T-helper 2 cell treated with Interferon-gamma antibody and Interleukin-4, amounts not matched to agents 100 ng/mL and 5 ng/mL, for 36 hours (primary cell): Measurements from ENCODE around the gene LDLRAD3. TPM values are rescaled to one million over a fixed set of nuclear protein-coding genes. Genes with fewer than 3 reads are reported as not detected.

Experiments
- intact Hi-C: fragments of 100-400 bp; cut with micrococcal nuclease; formaldehyde crosslinking; loops from one replicate; pipeline ENCODE4 v1.15.1; 2023
- total RNA-seq: library from RNA; stranded (reverse); gene quantifications from 2 replicates; pipeline ENCODE4 v1.2.3, GENCODE V29; 2022

LDLRAD3 gene
- total RNA-seq, 1 donor from 2014 or later: 1.0 TPM

- intact Hi-C loops: no loop called here
These were observed 127.1 kb downstream of the LDLRAD3 start for GRCh38 chr11:36070954-36071330.

- intact Hi-C loops: no loop called here
These were observed 128.1 kb downstream of the LDLRAD3 start for GRCh38 chr11:36071917-36072500.

- intact Hi-C loops: no loop called here
These were observed 129.7 kb downstream of the LDLRAD3 start for GRCh38 chr11:36073411-36074203.

- intact Hi-C loops: no loop called here
These were observed 131.1 kb downstream of the LDLRAD3 start for GRCh38 chr11:36074941-36075431.

- intact Hi-C loops: no loop called here
These were observed 133.5 kb downstream of the LDLRAD3 start for GRCh38 chr11:36077368-36077767.

- intact Hi-C loops: no loop called here
These were observed 134.2 kb downstream of the LDLRAD3 start for GRCh38 chr11:36077886-36078685.

- intact Hi-C loops: no loop called here
These were observed 134.8 kb downstream of the LDLRAD3 start for GRCh38 chr11:36078686-36079055.

- intact Hi-C loops: no loop called here
These were observed 136.2 kb downstream of the LDLRAD3 start for GRCh38 chr11:36079878-36080675.

GRCh38 chr11:36081274-36081945 lies 137.5 kb downstream of the LDLRAD3 start:
- intact Hi-C loops: no loop called here

GRCh38 chr11:36086366-36086765 lies 142.5 kb downstream of the LDLRAD3 start:
- intact Hi-C loops: no loop called here

GRCh38 chr11:36088266-36088972 lies 144.6 kb downstream of the LDLRAD3 start:
- intact Hi-C loops: no loop called here

GRCh38 chr11:36089920-36090319 lies 146.1 kb downstream of the LDLRAD3 start:
- intact Hi-C loops: no loop called here

- intact Hi-C loops: no loop called here
These were observed 146.7 kb downstream of the LDLRAD3 start for GRCh38 chr11:36090356-36091109.

- intact Hi-C loops: no loop called here
These were observed 147.5 kb downstream of the LDLRAD3 start for GRCh38 chr11:36091256-36091811.

- intact Hi-C loops: no loop called here
These were observed 148.6 kb downstream of the LDLRAD3 start for GRCh38 chr11:36092314-36093030.

GRCh38 chr11:36093548-36093947 lies 149.7 kb downstream of the LDLRAD3 start:
- intact Hi-C loops: no loop called here

- intact Hi-C loops: no loop called here
These were observed 150.3 kb downstream of the LDLRAD3 start for GRCh38 chr11:36094164-36094563.

- intact Hi-C loops: no loop called here
These were observed 151.9 kb downstream of the LDLRAD3 start for GRCh38 chr11:36095716-36096115.
